ENCODE data around the gene MPRIP.

Gene MPRIP

GRCh38 chr17:17164156-17164555 is 121.9 kb downstream of the MPRIP start:
- Histone ChIP-seq H3K4me3 (ENCODE audit: low read depth, low read length) (no peak overlapping the region), H3K36me3 (ENCODE audit: control insufficient read depth in 2 of 2, insufficient read depth in 1 of 2, low read length in 2 of 2) (peaks cover 8 to 100% of the 10 kb centered on the region in 2 experiments), H3K27ac (ENCODE audit: extremely low read depth, low read depth, low read length) (no peak overlapping the region), H3K4me1 (ENCODE audit: control insufficient read depth, insufficient read depth, low read length) (no peaks in the 10 kb centered on the region), H3K9me3 (ENCODE audit: control insufficient read depth, insufficient read depth, low read depth, low read length) (no peaks in the 10 kb centered on the region)
- ChIA-PET POLR2A (no interaction called here), CTCF (interaction anchor here (0.7 to 1.5 kb wide), 5 partner anchors 8 to 754 kb away, joined by 3 to 6 read pairs (median 4); no protein-coding TSS in a partner anchor)
- TF ChIP-seq PRDM6 (tag by site-specific recombination; IDR thresholded peaks at IDR 0.05), result no peak
- TF ChIP-seq ZNF664 (tag by site-specific recombination; IDR thresholded peaks at IDR 0.05), result no peak
- no peak for TF ChIP-seq ZNF146 (tag by site-specific recombination; IDR thresholded peaks at IDR 0.05)
- no peak for TF ChIP-seq RBAK (tag by site-specific recombination; IDR thresholded peaks at IDR 0.05)
- no peak for TF ChIP-seq REST (tag by site-specific recombination; IDR thresholded peaks at IDR 0.05)
- TF ChIP-seq PRDM4 (tag by site-specific recombination; IDR thresholded peaks at IDR 0.05), result no peak
- no peak for TF ChIP-seq ATF2 (tag by site-specific recombination; IDR thresholded peaks at IDR 0.05; ENCODE audit: low read depth)
- no peak for TF ChIP-seq CTCF (tag by site-specific recombination; IDR thresholded peaks at IDR 0.05)
- TF ChIP-seq ZNF843 (tag by site-specific recombination; IDR thresholded peaks at IDR 0.05), result no peak
- no peak for TF ChIP-seq ELK4 (IDR thresholded peaks at IDR 0.05; ENCODE audit: borderline replicate concordance, low read depth, low read length)
- TF ChIP-seq ZNF521 (tag by site-specific recombination; IDR thresholded peaks at IDR 0.05), result no peak
- no peak for TF ChIP-seq TSHZ1 (tag by site-specific recombination; IDR thresholded peaks at IDR 0.05; ENCODE audit: borderline replicate concordance)
- no peak for TF ChIP-seq SP7 (tag by site-specific recombination; IDR thresholded peaks at IDR 0.05)
- TF ChIP-seq KLF16 (tag by site-specific recombination; IDR thresholded peaks at IDR 0.05), result no peak
- TF ChIP-seq ZNF548 (tag by site-specific recombination; IDR thresholded peaks at IDR 0.05), result no peak
- no peak for TF ChIP-seq ZNF175 (tag by site-specific recombination; IDR thresholded peaks at IDR 0.05)
- TF ChIP-seq KLF8 (tag by site-specific recombination; IDR thresholded peaks at IDR 0.05), result no peak
